Esophagus muscularis mucosa (tissue), 4 donors: Measurements from ENCODE around the gene ARSB. TPM values are rescaled to one million over a fixed set of nuclear protein-coding genes. Genes with fewer than 3 reads are reported as not detected.

ENCODE experiments used
- DNase-seq: peaks from one replicate; pipeline ENCODE4 v3.0.0-alpha.2; 2017; ENCODE audit errors: extremely low spot score
- H3K27ac ChIP-seq, 4 donors: fragments of 200-600 bp; sonication (generic); replicated peaks in 1 of 4; 1 replicate in 3 of 4; 2 replicates in 1 of 4; pipeline ENCODE4 v1.5.1; 2016 to 2019; ENCODE audit warnings: mild to moderate bottlenecking in 1 of 4
- H3K27me3 ChIP-seq, 4 donors: fragments of 200-600 bp; sonication (generic); one replicate each; pipeline versions ENCODE4 v1.5.1 to v1.6.0; 2016 to 2019
- H3K36me3 ChIP-seq, 4 donors: fragments of 200-600 bp; sonication (generic); one replicate each; pipeline ENCODE4 v1.5.1; 2016 to 2019
- H3K4me1 ChIP-seq, 4 donors: fragments of 200-600 bp; sonication (generic); one replicate each; pipeline ENCODE4 v1.5.1; 2016 to 2019
- H3K4me3 ChIP-seq, 4 donors: fragments of 200-600 bp; sonication (generic); 1 replicate in 2 of 4; 2 replicates in 2 of 4; pipeline ENCODE4 v1.5.1; 2016 to 2019; ENCODE audit warnings: mild to moderate bottlenecking in 4 of 4, moderate library complexity in 1 of 4
- H3K9me3 ChIP-seq, 4 donors: fragments of 200-600 bp; sonication (generic); 1 replicate in 3 of 4; 2 replicates in 1 of 4; pipeline ENCODE4 v1.5.1; 2016 to 2019
- CTCF ChIP-seq, 3 experiments: fragments of 200-600 bp in 2 of 3; fragments of 450-650 bp in 1 of 3; sonication (generic) in 2 of 3; IDR thresholded peaks; one replicate each; pipeline ENCODE4 v1.5.1; 2017 to 2019; ENCODE audit warnings: antibody characterized with exemption in 3 of 3, mild to moderate bottlenecking in 2 of 3, moderate library complexity in 1 of 3
- EP300 ChIP-seq: sonication (generic); formaldehyde crosslinking; IDR thresholded peaks from one replicate; pipeline ENCODE4 v1.6.1; 2017; ENCODE audit warnings: antibody characterized with exemption
- POLR2A ChIP-seq: fragments of 450-650 bp; IDR thresholded peaks from one replicate; pipeline ENCODE4 v1.6.1; 2017; ENCODE audit warnings: antibody characterized with exemption, moderate library complexity, mild to moderate bottlenecking, low read depth
- POLR2AphosphoS5 ChIP-seq, 2 donors: sonication (generic); formaldehyde crosslinking; IDR thresholded peaks; one replicate each; pipeline ENCODE4 v1.6.1; 2017; ENCODE audit warnings: antibody characterized with exemption in 2 of 2
- WGBS: methylation state at CpG from one replicate; pipeline ENCODE4 v1.1.5; 2018; 5-methylcytosine and 5-hydroxymethylcytosine counted together
- intact Hi-C: fragments of 100-400 bp; cut with DNase I; formaldehyde crosslinking; loops from one replicate; pipeline ENCODE4 v1.15.1; 2023
- small RNA-seq, 3 donors: library from RNA; depleted of rRNA; stranded (forward); fragments of <200 nt; gene quantifications; one replicate each; pipeline ENCODE3, GENCODE V24; 2016
- total RNA-seq, 4 donors: library from RNA; depleted of rRNA; stranded (reverse); fragments of >200 nt; gene quantifications; one replicate each; pipeline versions ENCODE4 v1.1.0 to v1.2.1, GENCODE V29; 2016

The ARSB gene
- total RNA-seq, 4 donors from 2014 or later = 58.0 to 103 (median 67.5) TPM

DNA sequence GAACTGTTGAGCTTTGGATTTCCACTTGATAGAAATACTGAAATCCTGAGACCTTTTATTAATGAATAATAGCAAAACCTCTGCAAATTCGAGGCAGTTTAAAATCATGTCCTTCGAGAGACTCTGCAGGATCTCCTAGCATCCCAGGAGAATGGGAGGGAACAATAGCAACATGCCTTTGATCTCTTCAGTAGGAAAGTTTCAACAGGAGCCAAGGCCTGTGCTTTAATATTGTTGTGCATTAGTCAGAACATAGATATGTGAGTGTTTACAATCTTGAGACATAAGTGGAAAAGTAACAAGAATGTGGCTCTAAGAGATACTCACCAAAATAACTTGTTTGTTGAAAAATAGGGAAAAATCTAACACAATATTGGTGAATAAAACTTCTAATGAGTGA lies 253.2 kb downstream of the ARSB start:
- no peak overlapping the region for H3K4me3 ChIP-seq
- no peaks in the 10 kb centered on the region for H3K4me1 ChIP-seq
- DNase-seq = no peak
- 44% methylated on average over 2 of the region's 2 CpGs for WGBS
- no peak overlapping the region for H3K27ac ChIP-seq
- no peaks in the 10 kb centered on the region for H3K36me3 ChIP-seq
- no peaks in the 10 kb centered on the region for H3K27me3 ChIP-seq
- intact Hi-C loops = no loop called here
- H3K9me3 ChIP-seq = peaks cover 0 to 3% (median 0%) of the 10 kb centered on the region in 4 donors
- TF ChIP-seq CTCF (IDR thresholded peaks at IDR 0.05) (no peak), POLR2AphosphoS5 (IDR thresholded peaks at IDR 0.05) (no peak), EP300 (no peak), POLR2A (no peak)

- Histone ChIP-seq H3K27me3 (no peaks in the 10 kb centered on the region), H3K4me3 (no peak overlapping the region), H3K27ac (no peak overlapping the region), H3K36me3 (no peaks in the 10 kb centered on the region), H3K9me3 (peaks cover 0 to 3% (median 0%) of the 10 kb centered on the region in 4 donors), H3K4me1 (no peaks in the 10 kb centered on the region)
- TF ChIP-seq POLR2AphosphoS5 (IDR thresholded peaks at IDR 0.05) = no peak
- no peak for TF ChIP-seq EP300
- no peak for TF ChIP-seq POLR2A
- TF ChIP-seq CTCF (IDR thresholded peaks at IDR 0.05) = no peak
- DNase-seq = no peak
- 97% methylated on average over 1 of the region's 1 CpG for WGBS
- intact Hi-C loops = no loop called here
Measured at GRCh38 chr5:78730300-78731094, 254.6 kb downstream of the ARSB start.

DNA sequence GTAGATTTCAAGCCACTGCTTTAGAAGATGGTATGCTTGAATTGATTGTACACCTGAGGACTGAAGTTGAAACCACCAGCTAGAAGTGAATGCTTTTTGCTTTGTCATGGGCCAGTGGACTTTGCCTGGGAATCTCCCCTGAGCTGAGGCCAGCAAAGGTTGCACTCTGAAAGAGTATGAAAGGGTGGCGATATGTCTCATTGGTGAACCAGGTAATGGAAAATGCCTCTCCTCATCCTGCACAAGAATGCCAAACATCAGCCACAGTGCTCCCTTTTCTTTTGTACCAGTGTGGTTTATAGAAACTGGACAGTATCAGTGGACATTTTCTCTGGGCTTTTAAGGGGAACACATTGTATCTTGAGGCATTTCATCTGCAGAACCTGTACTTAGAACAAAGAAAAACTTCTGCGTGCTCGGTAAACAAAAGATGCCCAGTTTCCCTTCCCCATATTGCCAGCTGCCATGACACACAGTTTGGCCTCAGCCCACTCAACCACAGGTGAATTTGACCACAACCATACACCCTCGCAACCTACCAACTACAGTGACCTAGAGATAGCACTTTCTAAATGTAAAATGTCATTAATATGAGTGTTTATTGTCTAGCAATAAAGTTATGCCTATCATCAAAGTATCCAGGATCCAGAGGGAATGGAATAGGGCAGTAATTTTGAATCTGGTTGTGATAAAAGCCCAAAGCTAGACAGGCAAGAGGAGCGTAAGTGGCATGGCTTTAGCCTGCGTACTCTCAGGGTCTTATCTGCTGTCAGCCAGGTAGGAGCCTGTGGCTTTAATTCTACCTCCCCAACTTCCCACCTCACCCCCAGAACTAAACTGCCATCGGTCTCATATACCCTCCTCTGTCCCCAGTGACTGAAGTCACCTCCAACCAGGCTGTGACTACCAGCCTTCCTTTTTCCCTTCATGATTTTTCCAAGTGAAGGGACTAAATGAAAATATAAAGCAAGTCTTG lies 257.0 kb downstream of the ARSB start:
- H3K4me3 ChIP-seq = no peak overlapping the region
- no peaks in the 10 kb centered on the region for H3K4me1 ChIP-seq
- no peaks in the 10 kb centered on the region for H3K27me3 ChIP-seq
- H3K27ac ChIP-seq = no peak overlapping the region
- H3K36me3 ChIP-seq = no peaks in the 10 kb centered on the region
- TF ChIP-seq CTCF (IDR thresholded peaks at IDR 0.05) = no peak
- TF ChIP-seq POLR2A = no peak
- TF ChIP-seq POLR2AphosphoS5 (IDR thresholded peaks at IDR 0.05) = no peak
- no peak for TF ChIP-seq EP300
- 96% methylated on average over 7 of the region's 7 CpGs for WGBS
- DNase-seq = peak; percentile 55
- no peaks in the 10 kb centered on the region for H3K9me3 ChIP-seq
- intact Hi-C loops = no loop called here

Small RNA genes within 50 kb of the gene (small RNA-seq; reads per million reads assigned to genes)
- gene AC025755.1 = 0 reads per million in 3 donors

Other genes with a start within 250 kb of the ARSB start
- 1 to 10 TPM; 3.3 to 7.4 (median 4.6) TPM for gene DMGDH, start 84.4 kb upstream of the ARSB start, total RNA-seq
- gene BHMT2, start 84.5 kb upstream of the ARSB start, total RNA-seq = 100 to 1,000 TPM in 1 of 4 donors, 10 to 100 TPM in 3; 44.2 to 105 (median 64.1) TPM
- gene BHMT, start 126.5 kb upstream of the ARSB start, total RNA-seq = 1 to 10 TPM in 3 of 4 donors, under 1 TPM in 1; 0.83 to 4.8 (median 3.9) TPM